NCI-H510A treated with DMSO at 0.1 percent for 48 hours (cell line): ENCODE measurements around the gene ATP8A2.
"Not testable (repeated sequence)": the region's sequence is repeated elsewhere in the genome, so short reads cannot be mapped to it uniquely, and the experiment has no call there.

Source experiments
- DNase-seq: peaks from one replicate; lab custom pipeline; 2025; lab: John Stamatoyannopoulos, UW

ATP8A2 gene

DNA sequence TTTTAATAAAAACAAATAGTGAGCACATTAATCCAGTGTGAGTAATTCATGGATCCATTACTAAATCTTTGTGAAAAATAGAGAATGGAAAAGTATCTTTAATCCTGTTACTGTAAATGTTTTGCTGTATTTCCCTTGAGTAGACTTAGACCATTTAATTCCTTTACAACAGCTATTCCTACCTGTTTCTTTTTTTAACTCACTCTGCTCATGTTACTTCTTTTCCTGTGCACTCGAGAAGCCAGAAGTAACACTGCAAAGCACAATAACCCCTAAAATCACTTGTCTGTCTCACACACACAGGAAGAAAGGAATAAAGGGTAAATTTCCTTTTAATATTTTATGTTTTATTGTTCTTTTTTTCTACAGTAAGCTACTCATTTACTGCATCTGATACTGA is 435.8 kb downstream of the ATP8A2 start:
- no peak for DNase-seq

DNA sequence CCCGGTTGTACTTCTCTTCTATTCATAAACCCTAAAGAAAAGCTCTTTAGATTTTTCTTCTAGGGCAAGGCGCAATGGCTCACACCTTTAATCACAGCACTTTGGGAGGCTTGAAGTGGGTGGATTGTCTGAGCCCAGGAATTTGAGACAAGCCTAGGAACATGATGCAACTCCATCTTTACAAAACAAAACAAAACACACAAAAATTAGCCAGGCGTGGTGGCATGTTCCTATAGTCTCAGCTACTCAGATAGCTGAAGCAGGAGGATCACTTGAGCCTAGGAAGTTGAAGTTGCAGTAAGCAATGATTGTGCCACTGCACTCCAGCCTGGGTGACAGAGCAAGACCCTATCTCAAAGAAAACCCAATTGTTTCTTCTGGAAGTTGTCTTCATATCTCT is 439.7 kb downstream of the ATP8A2 start:
- no peak for DNase-seq

DNA sequence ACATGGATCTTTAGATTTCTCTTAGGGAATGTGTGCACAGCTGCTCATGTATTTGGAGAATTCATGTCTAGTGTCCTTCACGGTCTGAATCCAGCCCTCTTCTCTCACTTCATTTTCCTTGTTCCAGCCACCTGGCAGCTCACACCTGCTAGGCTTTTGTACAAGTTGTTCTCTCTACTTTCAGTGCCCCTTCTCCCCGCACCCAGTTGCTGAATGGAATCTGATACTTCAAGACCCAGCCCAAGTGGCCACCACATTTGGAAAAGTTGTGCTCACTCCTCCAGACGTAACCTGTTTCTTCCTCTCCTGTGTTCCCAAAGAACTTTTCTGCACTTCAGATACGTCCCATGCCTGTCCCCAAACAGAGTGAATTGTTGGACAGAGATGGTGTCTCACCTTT is 444.5 kb downstream of the ATP8A2 start:
- DNase-seq: peak; percentile 68

DNA sequence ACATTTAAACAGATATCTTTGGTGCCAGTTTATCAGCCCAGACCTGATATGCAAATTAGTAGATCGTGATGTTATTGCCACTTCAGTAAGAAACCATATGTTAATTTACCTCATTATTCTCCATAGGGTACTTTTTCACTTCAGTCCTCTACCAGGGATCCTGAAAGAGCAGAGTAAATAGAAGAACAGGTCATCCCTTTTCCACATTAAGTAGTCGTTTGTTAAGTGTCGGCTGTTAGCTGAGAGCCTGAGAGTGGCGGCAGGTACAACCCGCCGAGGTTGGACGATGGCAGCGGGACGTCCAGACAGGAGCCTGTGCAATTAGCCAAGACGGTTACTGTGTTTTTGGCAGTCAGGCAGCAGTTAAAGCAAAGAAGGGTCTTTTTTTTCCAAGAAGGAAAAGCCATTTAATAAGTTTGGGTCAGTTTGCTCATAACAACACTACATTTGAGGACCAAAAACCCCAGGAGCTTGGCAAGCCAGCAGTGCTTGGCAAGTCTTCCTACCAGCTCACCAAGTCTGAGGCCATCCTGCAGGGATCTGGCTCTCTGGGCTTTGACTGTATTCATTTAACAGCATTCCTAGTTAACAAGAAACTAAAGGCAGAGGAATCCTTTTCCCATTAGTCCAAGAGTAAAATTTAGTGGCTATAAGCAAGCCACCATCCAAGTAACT is 448.2 kb downstream of the ATP8A2 start:
- peak; percentile 73 for DNase-seq

DNA sequence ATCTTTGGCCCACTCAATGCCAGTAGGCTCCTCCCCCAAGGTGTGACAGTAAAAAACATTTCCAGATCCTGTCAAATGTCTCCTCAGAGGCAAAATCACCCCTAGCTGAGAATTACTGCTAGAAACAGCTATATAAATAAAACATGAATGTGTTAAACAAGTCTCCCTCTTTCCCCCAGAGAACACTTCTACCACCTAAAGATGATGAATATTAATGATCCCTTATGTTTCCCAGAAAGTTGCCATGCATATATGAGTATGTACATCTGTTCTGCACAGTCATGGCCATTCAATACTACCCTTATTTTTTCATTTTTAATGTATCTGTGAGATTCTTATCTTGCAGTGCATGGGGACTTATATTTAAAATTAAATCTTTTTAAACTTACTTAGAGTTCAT is 450.0 kb downstream of the ATP8A2 start:
- DNase-seq: no peak

DNA sequence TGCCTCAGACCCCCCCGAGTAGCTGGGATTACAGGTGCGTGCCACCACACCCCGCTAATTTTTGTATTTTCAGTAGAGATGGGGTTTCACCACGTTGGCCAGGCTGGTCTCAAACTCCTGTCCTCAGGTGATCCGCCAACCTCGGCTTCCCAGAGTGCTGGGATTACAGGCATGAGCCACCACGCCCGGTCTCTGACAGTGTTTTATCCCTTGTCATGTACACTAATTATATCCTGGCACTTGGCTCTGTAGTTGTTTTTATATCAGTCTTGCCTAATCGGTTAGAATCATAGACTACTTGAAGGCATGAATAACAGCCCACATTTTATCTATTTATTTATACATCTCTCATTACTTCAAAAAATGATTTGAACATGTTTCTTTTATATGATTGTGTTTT is 455.4 kb downstream of the ATP8A2 start:
- not testable (repeated sequence) for DNase-seq

DNA sequence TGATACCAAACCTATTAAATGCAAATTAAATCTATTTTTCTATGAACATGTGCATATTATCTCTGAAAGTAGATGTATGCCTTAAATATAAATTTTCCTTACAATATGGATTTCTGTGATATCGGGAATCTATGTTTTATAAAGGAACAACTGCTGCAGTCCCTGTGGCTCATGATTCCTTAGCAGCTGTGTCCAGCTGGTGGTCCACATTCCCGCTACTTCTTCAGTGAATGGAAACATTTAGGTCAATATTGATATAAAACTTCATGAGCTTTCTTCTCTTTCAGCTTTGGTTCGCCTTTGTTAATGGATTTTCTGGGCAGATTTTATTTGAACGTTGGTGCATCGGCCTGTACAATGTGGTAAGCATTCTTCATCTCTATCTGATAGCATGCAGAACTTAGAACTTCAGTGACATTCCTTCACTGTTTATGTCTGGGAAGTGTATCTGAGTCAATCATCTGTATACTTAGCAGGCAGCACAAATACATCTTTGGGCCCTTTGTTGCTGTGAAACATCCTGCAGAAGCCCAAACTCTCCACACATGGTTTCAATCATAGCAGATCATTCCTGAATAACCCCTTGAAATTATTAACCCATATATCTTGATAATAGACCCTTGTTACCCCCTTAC is 456.2 kb downstream of the ATP8A2 start:
- no peak for DNase-seq

DNA sequence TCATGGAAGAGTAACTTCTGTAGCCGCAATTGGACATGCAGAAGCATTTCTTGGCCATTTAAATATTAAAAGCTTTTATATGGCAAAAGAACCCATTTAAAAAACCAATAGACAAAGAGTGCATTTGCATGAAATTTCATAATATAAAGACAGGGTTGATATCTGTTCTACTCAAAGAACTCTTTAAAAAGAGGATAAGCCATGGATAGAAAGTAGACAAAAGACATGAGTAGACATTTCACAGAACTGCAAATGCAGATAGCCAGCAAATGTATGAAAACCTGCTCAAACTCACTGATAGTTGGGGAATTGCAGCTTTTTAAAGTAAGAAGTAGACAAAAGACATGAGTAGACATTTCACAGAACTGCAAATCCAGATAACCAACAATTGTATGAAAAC is 462.0 kb downstream of the ATP8A2 start:
- DNase-seq: no peak

DNA sequence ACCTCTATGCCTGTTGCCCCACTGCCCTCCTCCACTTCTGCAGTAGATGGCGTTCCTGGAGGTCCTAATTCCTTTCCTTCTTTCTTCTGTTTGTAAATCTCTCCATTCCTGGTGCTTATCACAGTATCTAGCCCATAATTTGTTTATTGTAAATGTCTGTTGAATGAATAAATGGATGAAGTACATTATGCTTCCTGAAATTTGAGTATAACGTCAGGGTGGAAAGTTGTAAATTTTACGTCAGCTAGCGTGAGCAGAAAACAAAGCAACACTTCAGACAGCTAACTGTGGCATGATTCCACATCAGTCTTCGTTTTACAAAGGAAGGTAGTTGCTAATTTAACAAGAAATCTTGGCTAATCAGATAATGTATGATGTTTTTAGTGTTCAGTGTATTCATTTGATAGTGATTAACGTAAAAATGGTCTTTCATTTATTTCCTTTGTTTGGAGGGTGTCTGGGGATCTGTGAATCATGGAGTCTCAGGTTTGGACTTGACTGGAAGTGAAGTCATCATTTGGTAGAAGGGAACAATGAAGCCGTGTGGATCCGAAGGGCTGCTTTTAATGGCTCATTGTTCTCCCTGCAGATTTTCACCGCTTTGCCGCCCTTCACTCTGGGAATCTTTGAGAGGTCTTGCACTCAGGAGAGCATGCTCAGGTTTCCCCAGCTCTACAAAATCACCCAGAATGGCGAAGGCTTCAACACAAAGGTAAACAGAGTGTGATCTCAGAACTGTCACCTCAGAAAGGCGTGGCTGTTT is 465.0 kb downstream of the ATP8A2 start:
- no peak for DNase-seq

DNA sequence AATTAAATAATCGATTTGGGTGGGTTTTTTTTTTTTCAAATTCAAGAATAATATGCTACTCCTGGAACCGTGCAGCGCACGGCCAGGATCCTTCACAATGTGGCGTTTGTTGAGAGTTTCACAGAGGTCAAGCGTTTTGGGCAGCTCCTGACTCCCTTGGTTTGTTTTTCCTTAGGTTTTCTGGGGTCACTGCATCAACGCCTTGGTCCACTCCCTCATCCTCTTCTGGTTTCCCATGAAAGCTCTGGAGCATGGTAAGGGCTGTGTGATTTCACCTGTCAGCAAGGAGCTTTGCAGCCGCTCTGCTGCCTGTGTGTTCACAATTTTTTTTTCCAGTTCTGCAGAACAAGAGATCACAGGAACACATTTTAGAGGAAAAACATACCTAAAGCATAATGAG is 467.6 kb downstream of the ATP8A2 start:
- DNase-seq: no peak

DNA sequence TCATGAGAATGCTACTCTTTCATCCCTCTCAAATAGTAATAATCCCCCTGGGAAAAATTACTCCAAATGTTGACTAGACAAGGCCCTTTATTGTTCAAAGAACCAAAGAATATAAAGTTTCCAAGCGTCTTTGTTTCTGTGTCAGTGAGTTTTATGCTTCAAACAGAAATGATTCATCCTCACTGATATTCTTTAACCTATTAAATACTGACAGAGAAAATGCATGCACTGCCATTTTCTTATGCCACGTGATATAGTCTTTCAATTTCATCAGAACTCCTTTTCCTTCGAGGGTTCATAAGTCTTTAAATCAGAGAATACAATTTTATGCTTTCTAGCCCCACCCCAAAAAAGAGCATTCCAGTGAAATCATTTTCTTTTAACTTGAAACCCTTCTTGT is 468.5 kb downstream of the ATP8A2 start:
- no peak for DNase-seq

DNA sequence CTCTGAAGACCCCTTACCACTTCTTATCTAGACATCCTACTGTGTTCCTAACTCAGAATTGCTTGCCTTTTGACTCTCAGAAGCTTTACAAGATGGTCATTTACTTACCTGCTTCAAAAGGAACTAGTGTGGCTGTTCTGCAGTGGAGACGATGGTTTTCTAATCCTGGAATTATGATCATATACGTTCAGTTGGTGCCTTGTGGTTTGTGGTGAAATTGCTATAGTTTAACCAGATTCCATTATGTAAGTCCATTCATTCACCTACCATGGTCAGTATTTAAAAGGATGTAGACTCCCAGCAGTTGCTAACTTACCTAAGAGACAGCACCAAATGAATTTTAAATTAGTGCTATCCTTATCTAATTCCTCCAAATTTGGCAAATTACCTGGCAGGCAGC is 469.2 kb downstream of the ATP8A2 start:
- no peak for DNase-seq

DNA sequence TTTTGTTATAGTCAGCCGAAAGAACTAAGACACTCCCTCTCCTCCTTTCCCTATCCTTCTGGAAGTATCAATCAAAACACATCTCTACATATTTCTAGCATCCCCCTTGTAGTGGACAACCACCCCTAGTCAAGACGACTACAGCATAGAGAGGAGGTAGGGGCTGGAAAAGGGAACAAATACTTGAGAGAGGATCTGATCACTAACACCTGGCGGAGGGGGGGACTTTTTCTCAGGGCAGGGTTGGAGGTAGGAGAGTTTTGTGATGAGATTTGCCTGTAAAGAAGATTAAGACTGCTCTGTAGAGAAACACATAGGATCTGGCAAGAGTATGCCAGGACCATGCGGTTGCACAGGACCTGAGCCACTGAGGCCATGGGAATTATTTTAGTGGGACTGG is 471.9 kb downstream of the ATP8A2 start:
- no peak for DNase-seq

DNA sequence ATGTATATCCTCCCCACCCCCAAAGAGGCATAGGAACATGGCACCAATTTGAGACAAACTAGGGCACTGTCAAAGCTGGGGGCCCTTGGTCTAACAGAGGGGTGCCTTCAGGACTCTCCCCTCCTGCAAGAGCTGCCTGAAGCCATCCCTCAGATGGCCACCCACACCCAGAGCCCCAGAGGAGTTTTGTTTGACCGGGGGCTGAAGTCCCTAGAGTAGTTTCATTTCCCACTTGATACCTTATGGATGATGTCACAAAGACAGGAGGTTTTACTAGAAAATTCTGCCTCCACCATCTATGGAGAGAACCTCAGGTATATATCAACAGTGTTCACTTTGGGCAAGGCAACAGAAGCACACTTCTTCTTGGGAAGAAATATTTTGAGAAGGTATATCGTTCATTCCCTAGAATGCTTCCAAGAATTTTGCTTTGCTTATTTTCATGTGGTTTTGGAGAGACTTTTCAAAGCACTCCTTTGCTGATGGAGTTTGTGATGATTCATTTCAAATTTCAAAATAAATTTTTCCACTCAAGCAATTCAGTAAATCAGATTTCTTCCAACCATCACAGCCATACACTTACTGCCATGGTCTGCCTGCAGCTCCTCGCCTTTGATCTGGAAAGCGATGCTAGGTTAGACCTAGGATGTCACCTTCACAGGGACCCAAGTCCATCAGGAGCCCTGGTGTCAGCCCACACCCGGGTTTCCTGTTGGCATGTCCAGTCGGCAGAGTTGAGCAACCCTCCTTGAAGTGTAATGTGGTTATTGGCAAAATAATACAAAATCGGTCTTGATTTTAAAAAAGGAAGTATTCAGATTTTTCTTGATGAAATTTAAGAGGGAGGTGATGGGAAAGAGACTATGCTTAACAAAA is 473.0 kb downstream of the ATP8A2 start:
- no peak for DNase-seq

DNA sequence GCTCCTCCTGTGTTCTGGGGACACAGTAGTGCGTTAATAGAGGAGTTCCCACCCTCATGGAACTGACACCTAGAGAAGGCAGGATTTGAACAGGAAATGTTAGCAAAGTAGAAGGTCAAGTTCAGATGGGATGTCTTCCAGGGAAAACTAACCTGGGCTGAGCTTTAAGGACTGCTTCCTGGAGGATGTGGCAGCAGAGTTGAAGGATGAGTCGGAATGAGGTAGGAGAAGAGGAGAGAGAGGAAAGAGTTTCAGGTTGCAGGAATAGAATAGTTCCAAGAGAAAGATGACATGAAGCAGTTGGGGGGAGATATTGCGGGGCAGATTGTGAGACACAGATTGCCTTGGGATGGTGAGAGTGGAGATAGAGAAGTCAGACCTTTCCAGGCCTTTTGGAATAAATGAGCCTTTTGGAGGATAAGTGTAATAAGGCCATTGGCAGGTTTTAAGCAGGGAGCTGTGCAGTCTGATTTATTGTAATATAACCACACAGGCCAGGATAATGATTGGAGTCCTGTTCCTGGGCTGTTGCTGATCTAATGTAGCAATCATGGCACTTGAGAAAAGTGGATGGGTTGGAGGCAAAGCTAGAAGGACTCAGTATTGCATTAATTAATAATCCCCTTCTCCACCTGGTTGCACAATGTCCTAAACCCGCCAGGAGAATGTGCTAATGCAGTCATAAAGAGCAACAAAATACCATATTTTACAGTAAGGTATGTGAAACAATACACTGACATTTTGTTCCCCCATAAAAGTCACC is 474.6 kb downstream of the ATP8A2 start:
- no peak for DNase-seq

DNA sequence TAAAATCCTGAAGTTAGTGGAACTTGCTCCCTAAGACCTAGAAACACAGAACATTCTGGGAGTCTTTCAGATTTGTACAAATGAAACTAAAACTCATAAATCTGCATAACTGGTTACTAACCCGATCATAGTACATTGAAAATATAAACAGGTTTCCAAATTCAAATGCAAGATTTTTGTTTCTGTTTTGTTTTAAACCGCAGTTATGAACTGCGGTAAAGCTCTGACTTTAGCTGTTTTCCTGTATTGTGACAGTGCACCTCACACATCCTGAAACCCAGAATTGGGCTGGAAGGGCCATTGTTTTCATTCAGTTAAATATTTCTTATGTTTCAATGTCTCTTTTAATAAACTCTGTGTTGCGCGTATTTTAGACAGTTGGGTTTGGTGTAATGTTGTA is 475.4 kb downstream of the ATP8A2 start:
- no peak for DNase-seq

DNA sequence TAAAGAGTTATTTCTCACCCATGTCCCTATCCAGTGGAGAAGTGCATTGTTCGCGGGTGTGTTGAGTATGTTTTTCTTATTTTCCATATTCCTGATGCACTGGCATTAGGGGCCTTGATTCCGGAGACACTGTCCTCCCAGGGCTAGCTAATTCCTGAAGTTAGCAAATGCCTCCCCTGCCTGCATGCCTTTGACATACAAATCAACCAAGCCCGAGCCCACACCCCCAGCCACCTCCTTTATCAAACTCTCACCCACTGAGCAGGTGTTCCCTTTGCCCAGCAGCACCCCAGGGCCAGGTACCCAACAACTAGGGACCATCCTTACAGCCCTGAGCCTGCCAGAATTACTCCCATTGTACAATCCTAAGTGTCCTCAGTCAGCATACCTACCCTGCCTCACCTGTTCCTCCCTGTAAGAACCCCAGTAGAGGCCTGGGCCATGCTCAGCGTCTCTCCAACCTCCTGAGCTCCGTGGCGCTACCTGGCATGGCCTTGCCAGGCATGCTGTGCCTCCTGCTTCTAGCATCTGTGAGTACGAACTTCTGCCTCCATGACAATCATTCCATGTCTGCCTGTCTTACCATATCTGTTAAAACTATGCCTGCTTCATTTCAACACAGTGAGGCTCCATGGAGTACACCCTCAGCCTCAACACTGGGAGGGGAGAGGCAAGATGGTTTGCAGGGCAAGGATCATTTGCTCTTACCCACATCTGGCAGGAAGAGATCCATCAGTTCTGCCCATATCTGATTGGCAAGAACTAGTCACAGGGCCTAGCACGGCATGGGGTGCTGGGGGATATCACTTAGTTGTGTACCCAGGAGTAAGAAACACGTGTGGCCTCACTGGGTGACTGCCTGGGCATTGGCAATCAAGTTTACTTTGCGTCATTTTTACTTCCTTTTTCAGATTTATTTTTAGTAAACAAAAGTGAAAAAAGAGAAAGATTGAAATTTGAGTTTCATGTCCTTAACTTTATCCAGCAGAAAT is 476.2 kb downstream of the ATP8A2 start:
- no peak for DNase-seq

DNA sequence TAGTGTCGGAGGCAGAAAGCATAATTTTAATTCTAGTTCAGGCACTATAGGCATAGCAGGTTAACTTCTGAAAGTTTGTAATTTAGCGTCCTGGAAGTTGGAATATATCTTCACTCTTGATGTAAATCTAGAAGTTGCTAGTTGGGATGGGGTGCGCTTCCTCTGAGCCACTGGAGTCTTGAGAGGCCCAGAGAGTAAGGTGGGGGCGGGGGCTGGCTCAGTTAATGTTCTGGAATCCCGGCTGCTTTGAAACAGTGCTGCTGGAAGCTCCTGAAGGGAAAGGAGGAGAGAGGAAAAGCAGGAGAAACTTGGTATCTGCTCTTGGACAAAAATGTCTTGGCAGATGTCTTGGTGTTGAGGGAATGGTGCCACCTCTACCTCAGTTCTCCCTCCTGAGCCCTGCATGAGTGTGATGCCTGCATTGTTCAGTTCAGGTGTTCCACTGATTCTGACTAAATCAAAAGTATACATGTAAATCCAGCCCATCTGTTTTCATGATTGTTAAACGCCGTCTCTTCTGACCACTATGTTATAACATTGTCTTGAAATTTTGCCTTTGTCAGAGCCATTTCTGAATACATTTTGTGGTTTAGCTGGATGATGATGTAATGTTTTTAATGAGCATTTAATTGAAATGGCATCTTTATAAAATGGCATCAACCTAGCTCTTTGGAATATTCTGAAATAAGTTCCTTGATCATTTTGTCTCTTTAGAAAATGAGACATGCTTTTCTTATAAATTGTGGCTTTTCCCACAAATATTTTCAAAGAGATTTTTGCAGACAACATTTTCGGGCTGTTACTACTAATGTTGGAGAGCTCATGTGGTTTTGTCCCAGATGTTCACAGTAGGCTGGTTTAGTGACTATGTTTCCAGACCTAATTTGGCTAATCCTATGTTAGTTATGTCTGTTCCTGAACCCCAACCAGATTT is 477.3 kb downstream of the ATP8A2 start:
- no peak for DNase-seq

DNA sequence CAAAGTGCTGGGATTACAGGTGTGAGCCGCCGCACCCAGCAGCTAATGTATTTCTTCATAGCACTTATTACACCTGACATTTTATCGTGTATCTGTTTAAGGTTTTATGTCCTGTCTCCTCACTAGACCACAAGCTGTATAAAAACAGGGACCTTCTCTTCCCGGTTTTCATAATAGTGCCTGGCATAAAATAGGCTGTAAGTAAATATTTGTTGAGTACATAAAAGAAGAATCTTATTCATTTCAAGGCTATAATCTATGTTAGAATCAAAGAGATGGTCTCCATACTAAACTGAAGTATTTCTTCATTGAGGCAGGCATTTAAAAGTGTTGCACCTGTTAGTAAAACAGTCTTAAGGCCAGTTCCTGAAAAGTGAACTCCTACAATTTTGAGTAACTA is 486.1 kb downstream of the ATP8A2 start:
- peak; percentile 23 for DNase-seq
